PC-9 (cell line): ENCODE data around the gene NAPG. TPM values are rescaled to one million over a fixed set of nuclear protein-coding genes. Genes with fewer than 3 reads are reported as not detected.
"Not testable (repeated sequence)": the region's sequence is repeated elsewhere in the genome, so short reads cannot be mapped to it uniquely, and the experiment has no call there.

Experiments used
- BruUV-seq: library from RNA; stranded (reverse); fragments of 400-500 nt; replicated peaks from 2 replicates; lab custom pipeline; 2021; lab: Mats Ljungman, UMichigan
- CTCF ChIA-PET: fragments of 300-600 bp; sonication (Branson Sonifier 250); formaldehyde crosslinking; loops from one replicate; lab custom pipeline; 2022; ENCODE audit warnings: antibody characterized with exemption; lab: Charles Lee
- POLR2A ChIA-PET: fragments of 300-600 bp; sonication (Branson Sonifier 250); formaldehyde crosslinking; loops from one replicate; lab custom pipeline; 2022; ENCODE audit warnings: antibody characterized with exemption; ENCODE audit not compliant: unreplicated experiment; lab: Charles Lee
- DNase-seq, 2 experiments: peaks; one replicate each; pipeline versions ENCODE4 v3.0.0 to v3.0.0-alpha.2; 2015 to 2022; ENCODE audit warnings: mixed read lengths in 1 of 2
- H2AFZ ChIP-seq: fragments of 200-600 bp; sonication (generic); 2 replicates; pipeline ENCODE4 v1.8.1; 2017; ENCODE audit warnings: antibody characterized with exemption
- H3F3A ChIP-seq: fragments of 200-600 bp; sonication (generic); 2 replicates; pipeline ENCODE4 v1.8.1; 2017; ENCODE audit warnings: antibody characterized with exemption, mild to moderate bottlenecking, low read depth; ENCODE audit not compliant: insufficient read depth
- H3K27ac ChIP-seq: fragments of 200-600 bp; sonication (generic); 2 replicates; pipeline ENCODE4 v1.6.1; 2016; ENCODE audit warnings: mixed run types
- H3K27me3 ChIP-seq: fragments of 200-600 bp; sonication (generic); 2 replicates; pipeline ENCODE4 v1.6.1; 2016; ENCODE audit warnings: low read depth, mixed run types; ENCODE audit not compliant: insufficient read depth
- H3K36me3 ChIP-seq: fragments of 200-600 bp; sonication (generic); 2 replicates; pipeline ENCODE4 v1.6.1; 2016; ENCODE audit warnings: low read depth, mixed run types
- H3K4me1 ChIP-seq: fragments of 200-600 bp; sonication (generic); replicated peaks from 2 replicates; pipeline ENCODE4 v1.6.1; 2016; ENCODE audit warnings: mixed run types; ENCODE audit not compliant: insufficient read depth
- H3K4me2 ChIP-seq: fragments of 200-600 bp; sonication (generic); 2 replicates; pipeline ENCODE4 v1.6.1; 2017; ENCODE audit warnings: mixed run types
- H3K4me3 ChIP-seq: fragments of 200-600 bp; sonication (generic); 2 replicates; pipeline ENCODE4 v1.6.1; 2016; ENCODE audit warnings: mixed run types
- H3K79me2 ChIP-seq: fragments of 200-600 bp; sonication (generic); 2 replicates; pipeline ENCODE4 v1.6.1; 2017; ENCODE audit warnings: low read depth, mixed run types
- H3K9me2 ChIP-seq: fragments of 200-600 bp; sonication (generic); 2 replicates; pipeline ENCODE4 v1.8.1; 2017; ENCODE audit warnings: mild to moderate bottlenecking; ENCODE audit not compliant: insufficient read depth
- H3K9me3 ChIP-seq: fragments of 200-600 bp; sonication (generic); 2 replicates; pipeline ENCODE4 v1.8.1; 2016; ENCODE audit warnings: low read depth; ENCODE audit not compliant: insufficient read depth
- H4K20me1 ChIP-seq: fragments of 200-600 bp; sonication (generic); 2 replicates; pipeline ENCODE4 v1.8.1; 2017; ENCODE audit not compliant: insufficient read depth
- CTCF ChIP-seq: fragments of 200-600 bp; sonication (generic); conservative IDR thresholded peaks from 2 replicates; pipeline ENCODE4 v1.6.1; 2017; ENCODE audit warnings: mixed run types, antibody characterized with exemption, mild to moderate bottlenecking, moderate library complexity
- EZH2 ChIP-seq: fragments of 200-600 bp; sonication (generic); IDR thresholded peaks from 2 replicates; pipeline ENCODE4 v1.8.0; 2017; ENCODE audit warnings: antibody characterized with exemption, low read depth
- intact Hi-C: fragments of 100-400 bp; cut with micrococcal nuclease; formaldehyde crosslinking; loops from one replicate; pipeline ENCODE4 v1.10.0; 2022; ENCODE audit not compliant: unreplicated experiment
- total RNA-seq: library from RNA; stranded (reverse); gene quantifications from 2 replicates; pipeline ENCODE4 v1.2.3, GENCODE V29; 2021

Gene NAPG
- total RNA-seq, 1 experiment from 2014 or later, result 28.1 TPM

GRCh38 chr18:10544093-10544748, 18.4 kb downstream of the NAPG start:
- BruUV-seq, result no TSS peak
- Histone ChIP-seq H3K79me2 (no peaks in the 10 kb centered on the region), H3K27ac (no peak overlapping the region), H3K27me3 (no peaks in the 10 kb centered on the region), H4K20me1 (peaks cover 10% of the 10 kb centered on the region; the same call in 1 of the 2 replicates), H3K4me2 (no peak overlapping the region), H3F3A (peaks cover 4% of the 10 kb centered on the region; the same call in 1 of the 2 replicates), H3K36me3 (peaks cover 47% of the 10 kb centered on the region), H2AFZ (no peak overlapping the region), H3K4me1 (no peaks in the 10 kb centered on the region), H3K4me3 (no peak overlapping the region), H3K9me3 (no peaks in the 10 kb centered on the region), H3K9me2 (no peaks in the 10 kb centered on the region)
- DNase-seq, result no peak
- intact Hi-C loops, result no loop called here
- TF ChIP-seq EZH2 (no peak), CTCF (no peak)
- ChIA-PET CTCF (no interaction called here), POLR2A (no interaction called here)

- BruUV-seq, result no TSS peak
- ChIA-PET POLR2A (no interaction called here), CTCF (no interaction called here)
- no peak for TF ChIP-seq CTCF
- no peak for TF ChIP-seq EZH2
- Histone ChIP-seq H3K27me3 (no peaks in the 10 kb centered on the region), H3K4me3 (no peak overlapping the region), H3K4me1 (no peaks in the 10 kb centered on the region), H2AFZ (no peak overlapping the region), H4K20me1 (peaks cover 7% of the 10 kb centered on the region; the same call in 1 of the 2 replicates), H3K27ac (no peak overlapping the region), H3K9me2 (no peaks in the 10 kb centered on the region), H3K79me2 (no peaks in the 10 kb centered on the region), H3F3A (no peaks in the 10 kb centered on the region), H3K4me2 (no peak overlapping the region), H3K36me3 (peaks cover 44% of the 10 kb centered on the region), H3K9me3 (no peaks in the 10 kb centered on the region)
- no peak for DNase-seq
- intact Hi-C loops, result no loop called here
These were observed 20.9 kb downstream of the NAPG start for GRCh38 chr18:10546557-10547300.

- no peak for TF ChIP-seq EZH2
- no peak for TF ChIP-seq CTCF
- Histone ChIP-seq H3F3A (no peaks in the 10 kb centered on the region), H2AFZ (no peak overlapping the region), H3K79me2 (no peaks in the 10 kb centered on the region), H3K4me3 (no peak overlapping the region), H3K9me3 (no peaks in the 10 kb centered on the region), H3K4me1 (no peaks in the 10 kb centered on the region), H3K4me2 (no peak overlapping the region), H3K27ac (no peak overlapping the region), H3K36me3 (peaks cover 43% of the 10 kb centered on the region), H4K20me1 (no peaks in the 10 kb centered on the region), H3K27me3 (no peaks in the 10 kb centered on the region), H3K9me2 (no peaks in the 10 kb centered on the region)
- intact Hi-C loops, result no loop called here
- no TSS peak for BruUV-seq
- ChIA-PET CTCF (no interaction called here), POLR2A (interaction anchor here (0.7 kb wide), 1 partner anchor 238 kb away, joined by 8 read pairs; no protein-coding TSS in a partner anchor)
- DNase-seq, result no peak
These were observed 26.4 kb downstream of the NAPG start for GRCh38 chr18:10552226-10552625.

- BruUV-seq, intact Hi-C loops, H3F3A ChIP-seq, H3K4me3 ChIP-seq, H3K9me2 ChIP-seq, DNase-seq, H3K9me3 ChIP-seq, H4K20me1 ChIP-seq, H3K79me2 ChIP-seq, H3K4me1 ChIP-seq, H3K27me3 ChIP-seq, POLR2A ChIA-PET, H3K27ac ChIP-seq, CTCF ChIA-PET, H3K4me2 ChIP-seq, H2AFZ ChIP-seq: not testable (repeated sequence)
- H3K36me3 ChIP-seq, result peaks cover 25% of the 10 kb centered on the region
These were observed 30.4 kb downstream of the NAPG start for GRCh38 chr18:10556251-10556650.
